ENCODE results near the gene PTGER2. TPM values are rescaled to one million over a fixed set of nuclear protein-coding genes. Genes with fewer than 3 reads are reported as not detected.
A peak's percentile ranks its signal among the peaks of the same experiment; 100 is the strongest.

The PTGER2 gene
- total RNA-seq, 1 experiment from 2014 or later = 1.6 TPM

DNA sequence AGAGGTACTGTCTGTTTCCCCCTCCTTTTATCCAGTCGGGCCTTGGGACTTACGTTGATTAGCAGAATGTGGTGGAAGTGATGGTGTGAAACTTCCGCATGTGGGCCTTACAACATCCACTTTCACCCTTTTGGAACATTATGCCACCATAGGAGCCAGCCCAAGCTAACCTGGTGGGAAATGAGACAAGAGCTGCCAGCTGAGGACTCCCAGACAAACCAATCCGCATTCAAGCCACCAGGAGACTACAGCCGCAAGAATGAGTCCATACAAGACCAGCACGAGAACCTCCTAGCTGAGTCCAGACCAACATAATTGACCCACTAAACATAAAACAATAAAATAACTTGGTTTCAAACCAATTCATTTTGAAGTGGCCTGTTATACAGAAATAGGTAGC, 9.1 kb upstream of the PTGER2 start:
- no peak for DNase-seq (ENCODE audit: low read depth)

DNA sequence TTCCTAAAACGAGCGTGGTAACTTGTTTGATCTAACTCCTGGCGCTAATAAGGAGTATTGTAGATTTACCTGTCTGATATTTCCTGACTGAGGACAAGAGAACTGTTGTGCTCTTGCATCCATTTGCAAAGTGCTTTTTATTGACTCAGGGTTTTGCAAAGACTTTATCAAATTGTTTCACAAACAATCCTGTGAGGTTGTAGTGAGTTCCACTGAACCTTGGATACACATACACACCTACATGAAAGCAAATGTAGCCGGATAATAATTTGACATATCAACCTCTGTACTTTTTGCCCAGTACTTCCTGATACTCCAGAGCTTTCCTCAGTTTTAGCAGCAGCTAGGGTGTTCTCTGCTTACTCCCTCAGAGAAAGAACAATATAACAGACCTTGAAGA, 6.7 kb upstream of the PTGER2 start:
- no peak for DNase-seq (ENCODE audit: low read depth)

DNA sequence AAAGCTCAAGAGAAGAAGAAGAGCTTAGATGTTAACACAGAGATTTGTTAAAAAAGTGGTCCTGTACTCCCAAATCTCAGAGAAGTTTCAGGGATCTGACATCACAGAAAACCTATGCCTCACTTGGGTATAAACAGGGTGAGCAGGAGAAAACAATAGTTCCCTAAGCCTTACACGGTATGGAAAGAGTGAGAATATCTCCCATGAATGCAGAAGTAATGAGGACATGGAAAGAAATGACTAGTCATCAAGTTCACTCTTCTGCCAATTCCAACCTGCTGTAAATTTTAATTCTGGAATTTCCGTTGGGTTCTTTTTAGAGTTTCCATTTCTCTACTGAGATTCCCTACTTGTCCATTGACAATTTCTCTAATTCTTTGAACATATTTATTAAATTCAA, 6.2 kb upstream of the PTGER2 start:
- DNase-seq (ENCODE audit: low read depth) = no peak

DNA sequence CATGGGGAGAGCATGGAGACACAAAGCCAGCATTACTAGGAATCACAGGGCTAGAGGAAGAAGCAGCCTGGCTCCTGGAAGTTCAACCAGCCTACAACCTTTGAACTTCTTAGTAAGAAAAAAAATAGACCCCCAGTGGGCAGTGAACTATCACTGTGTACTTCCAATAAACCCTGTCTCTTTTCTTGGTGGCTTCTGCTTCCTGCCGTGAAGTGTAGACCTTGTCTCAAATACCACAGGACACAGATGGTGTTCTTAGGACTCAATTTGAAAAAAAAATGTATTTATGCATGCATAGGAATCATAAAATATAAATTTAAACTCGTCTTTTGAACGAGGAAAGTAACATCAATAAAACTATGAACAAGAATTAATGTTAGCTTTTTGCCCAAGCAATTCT, 3.6 kb upstream of the PTGER2 start:
- no peak for DNase-seq (ENCODE audit: low read depth)

DNA sequence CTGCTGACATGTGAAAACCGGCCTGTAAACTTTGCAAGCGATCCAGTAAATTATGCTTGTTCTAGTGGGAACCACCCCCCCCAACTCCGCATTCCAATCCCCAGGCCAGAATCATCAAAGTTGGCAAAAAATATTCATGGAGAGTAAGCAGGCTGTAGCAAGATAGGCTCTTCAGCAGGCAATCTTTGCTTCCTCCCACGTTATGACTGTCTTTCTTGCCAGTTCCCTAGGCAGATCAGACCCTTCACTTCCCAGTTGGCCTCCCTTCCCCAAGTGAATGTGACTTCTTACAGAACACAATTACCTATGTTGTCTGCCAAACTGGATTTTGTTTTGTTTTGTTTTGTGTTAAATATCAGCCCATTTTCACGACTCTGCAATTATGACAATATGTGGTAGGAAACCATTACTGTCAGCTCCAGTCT, 1.2 kb upstream of the PTGER2 start:
- DNase-seq (ENCODE audit: low read depth) = no peak

DNA sequence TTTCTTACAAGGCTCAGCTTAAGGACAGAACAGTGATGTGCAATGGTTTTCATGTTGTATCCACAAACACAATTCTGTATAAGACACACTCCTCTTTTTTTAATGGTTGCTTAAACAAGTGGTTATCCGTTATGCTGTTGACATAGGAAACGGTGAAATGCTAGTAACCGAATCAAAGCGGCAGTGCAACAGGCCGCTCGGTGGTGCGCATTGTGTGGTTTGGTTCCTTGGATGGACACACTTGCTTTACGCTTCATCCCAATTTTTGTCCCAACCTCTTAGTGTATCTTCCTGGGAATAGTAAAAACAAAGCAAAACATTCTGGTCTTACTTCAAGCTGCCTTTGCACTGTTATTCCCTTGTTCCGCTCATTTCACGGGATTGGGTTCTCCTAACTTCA, 650 bp upstream of the PTGER2 start:
- peak; percentile 10 for DNase-seq (ENCODE audit: low read depth)

DNA sequence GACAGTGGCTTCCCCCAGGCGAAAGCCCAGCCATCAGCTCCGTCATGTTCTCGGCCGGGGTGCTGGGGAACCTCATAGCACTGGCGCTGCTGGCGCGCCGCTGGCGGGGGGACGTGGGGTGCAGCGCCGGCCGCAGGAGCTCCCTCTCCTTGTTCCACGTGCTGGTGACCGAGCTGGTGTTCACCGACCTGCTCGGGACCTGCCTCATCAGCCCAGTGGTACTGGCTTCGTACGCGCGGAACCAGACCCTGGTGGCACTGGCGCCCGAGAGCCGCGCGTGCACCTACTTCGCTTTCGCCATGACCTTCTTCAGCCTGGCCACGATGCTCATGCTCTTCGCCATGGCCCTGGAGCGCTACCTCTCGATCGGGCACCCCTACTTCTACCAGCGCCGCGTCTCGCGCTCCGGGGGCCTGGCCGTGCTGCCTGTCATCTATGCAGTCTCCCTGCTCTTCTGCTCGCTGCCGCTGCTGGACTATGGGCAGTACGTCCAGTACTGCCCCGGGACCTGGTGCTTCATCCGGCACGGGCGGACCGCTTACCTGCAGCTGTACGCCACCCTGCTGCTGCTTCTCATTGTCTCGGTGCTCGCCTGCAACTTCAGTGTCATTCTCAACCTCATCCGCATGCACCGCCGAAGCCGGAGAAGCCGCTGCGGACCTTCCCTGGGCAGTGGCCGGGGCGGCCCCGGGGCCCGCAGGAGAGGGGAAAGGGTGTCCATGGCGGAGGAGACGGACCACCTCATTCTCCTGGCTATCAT, 663 bp downstream of the PTGER2 start:
- DNase-seq (ENCODE audit: low read depth) = peak; percentile 10

DNA sequence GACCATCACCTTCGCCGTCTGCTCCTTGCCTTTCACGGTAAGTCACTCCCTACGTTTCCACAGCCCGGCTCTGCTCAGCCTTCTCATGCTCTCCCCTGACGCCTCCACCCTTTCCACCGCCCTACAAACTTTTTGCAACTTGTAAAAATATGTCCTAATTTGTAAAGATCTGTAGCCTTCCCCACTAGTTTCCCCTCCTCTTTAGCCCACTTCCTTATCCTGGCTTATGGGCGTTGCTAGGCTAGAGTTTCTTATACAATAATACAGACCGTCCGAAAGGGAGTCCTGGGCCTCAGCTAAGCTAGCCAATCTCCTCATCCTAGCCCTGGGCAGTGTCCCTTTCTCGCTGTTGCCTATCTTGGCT, 1.2 kb downstream of the PTGER2 start:
- no peak for DNase-seq (ENCODE audit: low read depth)

DNA sequence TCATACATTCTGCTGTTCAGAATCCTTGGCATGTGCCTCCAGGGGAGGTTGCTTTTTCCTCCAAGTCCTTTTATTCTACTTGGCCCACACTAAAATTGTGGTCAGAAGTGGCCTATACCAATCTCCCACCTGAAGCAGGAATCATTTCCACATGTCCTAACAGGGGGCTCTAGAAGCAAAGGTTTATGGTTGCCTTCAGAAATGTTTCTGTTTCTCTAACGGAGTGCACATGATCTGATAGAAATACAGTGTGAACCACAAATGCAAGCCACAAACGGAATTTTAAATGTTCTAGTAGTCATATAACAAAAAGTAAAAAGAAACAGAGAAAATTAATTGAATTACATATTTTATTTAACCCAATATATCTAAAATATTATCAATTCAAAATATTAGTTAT, 4.0 kb downstream of the PTGER2 start:
- DNase-seq (ENCODE audit: low read depth) = no peak

DNA sequence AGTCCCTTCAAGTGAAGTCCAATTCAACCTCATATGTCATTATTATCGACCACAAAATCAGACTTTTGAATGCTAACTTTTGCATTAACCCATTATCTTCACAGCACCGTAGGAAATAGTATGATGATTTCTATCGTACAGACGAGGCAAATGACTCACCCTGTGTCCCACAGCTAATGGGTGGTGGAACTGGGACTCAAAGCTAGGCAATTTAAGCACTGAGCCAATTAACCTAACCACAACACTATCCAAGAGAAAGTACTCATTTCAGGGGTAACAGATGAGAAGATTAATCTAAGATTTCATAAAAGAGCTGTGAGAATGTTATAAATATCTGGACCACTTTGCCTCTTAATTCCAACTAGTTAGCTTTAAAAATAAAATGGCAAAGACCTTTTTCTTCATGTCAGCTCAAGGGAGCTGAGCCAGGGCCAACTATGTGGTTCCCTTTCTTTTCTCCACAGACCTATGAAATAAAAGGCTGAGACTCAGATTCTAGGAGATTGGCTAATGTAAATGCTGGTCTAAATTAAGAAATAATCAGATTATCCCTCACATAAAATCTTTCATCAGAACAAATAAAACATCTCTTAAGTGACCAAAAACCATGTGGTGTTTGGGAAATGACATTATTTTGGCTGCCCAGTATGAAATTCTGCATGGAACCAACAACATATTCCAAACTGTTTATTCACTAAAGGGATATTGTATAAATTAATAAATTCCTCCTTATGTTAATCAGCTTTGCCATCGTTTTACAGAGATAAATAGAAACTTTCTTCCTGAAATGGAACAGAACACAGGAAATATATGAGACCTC, 4.9 kb downstream of the PTGER2 start:
- peak; percentile 51 for DNase-seq (ENCODE audit: low read depth)

DNA sequence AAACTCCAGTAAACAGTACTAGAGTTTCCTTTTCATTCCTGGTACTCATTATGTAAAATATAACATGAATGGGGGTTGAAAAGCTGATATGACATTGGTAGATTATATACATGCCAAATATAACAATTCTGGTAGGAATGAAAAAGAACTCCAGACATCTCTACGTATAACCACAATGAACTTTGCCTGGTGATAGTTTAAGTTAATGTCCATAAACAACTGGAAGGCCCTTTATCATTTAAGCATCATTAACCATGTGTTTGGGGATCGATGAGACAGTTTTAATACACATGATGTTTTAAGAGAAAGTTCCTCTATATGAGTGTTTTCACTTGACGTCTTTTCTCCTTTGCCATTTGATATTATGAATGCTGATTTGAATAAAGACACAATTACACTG, 5.8 kb downstream of the PTGER2 start:
- DNase-seq (ENCODE audit: low read depth) = no peak

DNA sequence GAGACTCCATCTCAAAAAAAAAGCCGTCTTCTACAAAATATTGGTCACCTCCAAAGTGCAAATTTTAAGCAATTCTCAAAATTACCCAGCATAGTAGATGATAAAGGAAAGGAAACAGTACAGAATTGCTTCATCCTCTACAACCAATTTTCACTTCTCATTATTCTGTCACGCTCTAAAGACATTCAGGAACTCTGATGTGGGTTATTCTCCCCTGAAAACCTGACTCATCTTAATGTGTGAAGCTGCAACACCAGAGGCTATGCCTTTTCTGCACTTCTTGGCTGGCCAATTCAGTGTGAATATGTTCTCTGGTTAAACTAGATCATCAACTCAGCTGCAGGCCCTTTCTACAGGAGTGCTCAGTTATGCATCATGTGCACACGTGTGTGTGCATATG, 11.0 kb downstream of the PTGER2 start:
- DNase-seq (ENCODE audit: low read depth) = peak; percentile 65

DNA sequence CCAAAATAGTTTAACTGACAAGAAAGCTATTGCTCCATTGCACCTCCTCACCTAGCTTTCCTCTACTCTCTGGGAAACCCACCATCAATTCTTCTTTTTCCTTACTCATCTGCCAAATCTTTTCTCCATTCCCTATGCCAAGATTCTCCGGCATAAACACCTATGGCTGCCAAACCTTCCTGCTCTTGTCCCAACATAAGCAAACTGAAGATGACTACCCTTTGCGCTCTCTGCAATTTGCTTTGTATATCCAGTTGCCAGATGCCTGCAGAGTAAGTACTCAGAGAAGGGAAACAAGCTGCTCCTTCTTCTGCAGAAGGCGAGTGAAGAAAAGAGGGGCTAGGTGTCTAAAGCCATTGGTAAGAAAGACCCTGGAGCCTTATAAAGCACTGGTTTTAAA, 11.5 kb downstream of the PTGER2 start:
- DNase-seq (ENCODE audit: low read depth) = no peak

DNA sequence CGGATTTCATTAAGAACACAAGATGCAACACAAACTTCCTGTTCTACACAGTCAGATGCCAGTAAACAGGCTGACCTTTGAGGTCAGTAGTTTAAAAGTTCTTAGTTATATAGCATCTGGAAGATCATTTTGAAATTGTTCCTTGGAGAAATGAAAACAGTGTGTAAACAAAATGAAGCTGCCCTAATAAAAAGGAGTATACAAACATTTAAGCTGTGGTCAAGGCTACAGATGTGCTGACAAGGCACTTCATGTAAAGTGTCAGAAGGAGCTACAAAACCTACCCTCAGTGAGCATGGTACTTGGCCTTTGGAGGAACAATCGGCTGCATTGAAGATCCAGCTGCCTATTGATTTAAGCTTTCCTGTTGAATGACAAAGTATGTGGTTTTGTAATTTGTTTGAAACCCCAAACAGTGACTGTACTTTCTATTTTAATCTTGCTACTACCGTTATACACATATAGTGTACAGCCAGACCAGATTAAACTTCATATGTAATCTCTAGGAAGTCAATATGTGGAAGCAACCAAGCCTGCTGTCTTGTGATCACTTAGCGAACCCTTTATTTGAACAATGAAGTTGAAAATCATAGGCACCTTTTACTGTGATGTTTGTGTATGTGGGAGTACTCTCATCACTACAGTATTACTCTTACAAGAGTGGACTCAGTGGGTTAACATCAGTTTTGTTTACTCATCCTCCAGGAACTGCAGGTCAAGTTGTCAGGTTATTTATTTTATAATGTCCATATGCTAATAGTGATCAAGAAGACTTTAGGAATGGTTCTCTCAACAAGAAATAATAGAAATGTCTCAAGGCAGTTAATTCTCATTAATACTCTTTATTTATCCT, 13.5 kb downstream of the PTGER2 start:
- peak; percentile 58 for DNase-seq (ENCODE audit: low read depth)

DNA sequence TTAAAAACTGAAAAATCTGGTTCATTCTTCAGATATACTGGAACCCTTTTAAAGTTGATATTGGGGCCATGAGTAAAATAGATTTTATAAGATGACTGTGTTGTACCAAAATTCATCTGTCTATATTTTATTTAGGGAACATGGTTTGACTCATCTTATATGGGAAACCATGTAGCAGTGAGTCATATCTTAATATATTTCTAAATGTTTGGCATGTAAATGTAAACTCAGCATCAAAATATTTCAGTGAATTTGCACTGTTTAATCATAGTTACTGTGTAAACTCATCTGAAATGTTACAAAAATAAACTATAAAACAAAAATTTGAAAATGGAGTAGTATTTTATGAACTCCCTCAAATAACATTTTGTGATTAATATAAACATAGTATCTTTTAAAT, 14.2 kb downstream of the PTGER2 start:
- DNase-seq (ENCODE audit: low read depth) = peak; percentile 28

DNA sequence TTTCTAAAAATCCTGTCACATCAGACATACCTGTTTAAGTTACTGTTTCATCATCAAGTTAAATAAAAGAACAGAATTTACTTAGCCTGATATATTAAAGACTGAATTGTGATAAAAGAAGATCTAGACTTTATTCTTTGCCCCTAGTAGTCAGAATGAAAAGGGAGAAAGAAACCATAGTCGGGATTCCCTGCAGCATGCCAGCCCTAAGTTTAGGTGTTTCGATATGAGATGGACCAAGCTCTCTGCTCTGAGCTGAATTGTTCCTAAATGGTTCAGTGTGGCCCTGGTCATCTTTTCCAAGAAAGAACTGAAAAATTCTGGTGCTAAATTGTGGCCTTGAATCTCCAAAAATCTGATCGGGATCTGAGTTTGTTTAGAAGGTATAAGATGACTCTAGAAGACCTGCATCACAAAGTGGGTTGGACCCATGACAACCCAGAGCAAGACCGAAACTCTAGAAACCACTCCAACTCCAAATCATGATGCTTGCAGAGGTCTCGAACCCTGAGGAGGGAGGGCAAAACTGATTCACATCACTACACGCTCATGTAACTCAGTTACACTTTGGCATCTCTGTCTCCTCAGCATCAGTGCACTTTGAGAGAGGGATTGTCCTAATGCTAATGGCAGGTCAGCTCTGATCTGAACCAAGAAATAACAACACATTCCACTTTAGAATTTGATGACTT, 15.7 kb downstream of the PTGER2 start:
- DNase-seq (ENCODE audit: low read depth) = no peak

DNA sequence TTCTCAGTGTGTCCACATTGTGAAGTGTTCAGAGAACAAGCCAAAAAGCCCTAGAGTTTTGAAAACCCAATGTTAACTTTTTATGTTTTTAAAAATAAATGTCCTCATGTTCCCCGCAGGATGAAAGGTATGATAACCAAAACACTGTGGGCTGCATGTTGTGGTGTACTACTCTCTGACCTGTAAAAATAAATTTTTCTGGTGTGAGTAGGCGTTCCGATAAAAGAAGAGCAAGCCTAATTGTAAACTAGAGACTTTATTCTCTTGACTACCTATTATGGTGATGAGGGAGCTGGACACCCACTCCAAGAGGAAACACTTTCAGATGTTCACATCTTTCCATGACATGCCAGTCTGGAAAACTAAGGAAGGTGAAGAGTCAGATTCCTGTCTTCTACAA, 18.2 kb downstream of the PTGER2 start:
- DNase-seq (ENCODE audit: low read depth) = no peak

DNA sequence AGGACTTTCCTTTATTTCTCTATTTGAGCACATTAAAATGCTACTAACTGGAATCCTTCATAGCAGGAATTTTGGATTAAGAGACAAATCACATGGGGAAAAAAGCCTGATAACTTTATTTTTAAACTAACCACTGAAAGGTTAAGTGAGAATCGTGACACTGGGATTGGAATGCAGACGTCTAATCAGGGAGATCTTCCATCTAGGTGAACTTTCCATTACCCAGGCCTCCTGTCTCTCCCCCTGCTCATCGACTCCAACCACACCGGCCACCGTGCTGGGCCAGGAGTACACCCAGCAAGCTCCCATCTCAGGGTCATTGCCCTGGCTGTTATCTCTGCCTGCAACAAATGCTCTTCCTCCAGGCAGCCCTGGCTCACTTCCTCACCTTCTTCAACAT, 19.0 kb downstream of the PTGER2 start:
- DNase-seq (ENCODE audit: low read depth) = no peak

DNA sequence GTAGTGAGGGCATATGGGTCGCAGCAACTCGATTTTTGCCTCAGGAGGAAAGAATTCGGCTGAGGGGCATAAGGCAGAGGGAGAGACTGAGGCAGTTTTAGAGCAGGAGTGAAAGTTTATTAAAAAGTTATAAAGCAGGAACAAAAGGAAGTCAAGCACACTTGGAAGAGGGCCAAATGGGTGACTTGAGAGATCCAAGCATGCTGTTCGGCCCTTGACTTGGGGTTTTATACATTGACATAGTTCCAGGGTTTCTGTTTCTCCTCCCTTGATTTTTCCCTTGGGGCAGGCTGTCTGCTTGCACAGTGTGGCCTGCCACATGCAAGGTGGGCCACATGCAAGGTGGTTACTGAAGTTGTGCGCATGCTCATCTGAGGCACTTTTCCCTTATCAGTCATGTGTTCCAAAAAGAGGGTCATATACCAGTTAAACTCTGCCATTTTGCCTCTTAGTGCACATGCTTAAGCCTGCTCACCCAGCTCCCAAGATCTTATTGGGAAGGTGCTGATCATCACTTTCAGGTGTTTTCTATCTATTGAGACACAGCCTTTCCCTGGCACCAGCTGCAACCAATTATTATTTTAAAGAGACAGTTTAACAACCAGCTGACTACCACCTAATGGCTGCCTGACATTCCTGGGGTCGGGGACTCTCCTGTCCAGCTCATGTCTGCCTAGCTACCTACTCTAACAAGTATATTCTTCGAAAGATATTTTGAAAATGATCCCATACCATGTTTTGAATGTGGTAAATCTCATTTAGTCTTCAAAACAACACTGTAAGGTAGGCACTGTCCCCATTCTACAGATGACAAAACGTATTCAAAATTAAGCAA, 19.9 kb downstream of the PTGER2 start:
- DNase-seq (ENCODE audit: low read depth) = no peak

DNA sequence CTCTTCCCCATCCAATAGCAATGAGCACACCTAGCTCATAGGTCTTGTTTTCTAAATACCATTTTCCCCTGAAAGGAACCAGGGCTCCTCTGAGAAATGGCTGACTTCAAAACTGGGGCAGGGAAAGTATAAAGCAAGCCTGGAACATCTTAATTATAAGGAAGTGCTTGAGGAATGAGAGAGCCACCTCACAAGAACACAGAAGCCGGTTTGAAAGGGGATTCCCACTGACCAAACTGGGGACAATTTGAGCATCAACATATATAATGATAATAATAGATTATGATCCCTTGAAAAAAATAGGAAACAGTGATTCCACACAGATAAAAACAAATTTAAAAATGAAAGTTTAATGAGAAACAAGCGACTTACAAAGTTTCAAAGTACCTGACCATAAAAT, 22.1 kb downstream of the PTGER2 start:
- DNase-seq (ENCODE audit: low read depth) = no peak
